ENCODE data around the gene NSD1.

The NSD1 gene

DNA sequence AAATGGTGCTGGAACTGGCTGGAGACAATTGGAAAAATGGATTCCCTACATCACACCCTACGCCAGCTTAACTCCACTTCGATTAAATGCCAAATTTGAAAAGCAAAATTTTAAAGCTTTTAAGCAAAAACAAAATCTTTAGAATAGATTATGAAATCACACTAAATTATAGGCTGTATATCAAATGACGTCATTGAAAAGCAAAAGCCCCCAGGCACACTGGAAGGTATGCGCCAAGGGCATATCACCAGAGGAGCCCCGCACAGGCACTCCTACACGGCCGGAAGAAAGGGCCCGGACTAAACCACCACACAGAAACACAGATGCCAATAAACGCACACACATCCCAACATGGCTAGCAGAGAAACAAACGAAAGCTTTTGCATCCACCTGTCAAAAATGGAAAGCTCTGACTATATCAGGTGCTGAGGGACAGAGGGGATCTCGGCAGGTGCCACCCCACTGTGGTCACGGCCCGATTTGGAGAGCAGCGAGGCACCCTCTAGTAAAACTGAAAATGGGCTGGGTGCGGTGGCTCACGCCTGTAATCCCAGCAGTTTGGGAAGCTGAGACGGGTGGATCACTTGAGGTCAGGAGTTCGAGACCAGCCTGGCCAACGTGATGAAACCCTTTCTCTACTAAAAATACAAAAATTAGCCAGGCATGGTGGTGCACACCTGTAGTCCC lies 195.1 kb downstream of the NSD1 start:
- H3K4me3 ChIP-seq (ENCODE audit: low read depth, low read length), result no peak overlapping the region
- TF ChIP-seq, protein P1, sequence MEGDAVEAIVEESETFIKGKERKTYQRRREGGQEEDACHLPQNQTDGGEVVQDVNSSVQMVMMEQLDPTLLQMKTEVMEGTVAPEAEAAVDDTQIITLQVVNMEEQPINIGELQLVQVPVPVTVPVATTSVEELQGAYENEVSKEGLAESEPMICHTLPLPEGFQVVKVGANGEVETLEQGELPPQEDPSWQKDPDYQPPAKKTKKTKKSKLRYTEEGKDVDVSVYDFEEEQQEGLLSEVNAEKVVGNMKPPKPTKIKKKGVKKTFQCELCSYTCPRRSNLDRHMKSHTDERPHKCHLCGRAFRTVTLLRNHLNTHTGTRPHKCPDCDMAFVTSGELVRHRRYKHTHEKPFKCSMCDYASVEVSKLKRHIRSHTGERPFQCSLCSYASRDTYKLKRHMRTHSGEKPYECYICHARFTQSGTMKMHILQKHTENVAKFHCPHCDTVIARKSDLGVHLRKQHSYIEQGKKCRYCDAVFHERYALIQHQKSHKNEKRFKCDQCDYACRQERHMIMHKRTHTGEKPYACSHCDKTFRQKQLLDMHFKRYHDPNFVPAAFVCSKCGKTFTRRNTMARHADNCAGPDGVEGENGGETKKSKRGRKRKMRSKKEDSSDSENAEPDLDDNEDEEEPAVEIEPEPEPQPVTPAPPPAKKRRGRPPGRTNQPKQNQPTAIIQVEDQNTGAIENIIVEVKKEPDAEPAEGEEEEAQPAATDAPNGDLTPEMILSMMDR (IDR thresholded peaks at IDR 0.05; ENCODE audit: insufficient read depth, low read length, missing control alignments), result no peak
- POLR2A ChIA-PET, result no interaction called here
- CTCF ChIA-PET, result interaction anchor here (0.8 to 5.6 kb wide), 6 partner anchors 12 to 172 kb away, joined by 3 to 53 read pairs (median 6); no protein-coding TSS in a partner anchor
- no peak for DNase-seq (ENCODE audit: low read depth, low spot score)

DNA sequence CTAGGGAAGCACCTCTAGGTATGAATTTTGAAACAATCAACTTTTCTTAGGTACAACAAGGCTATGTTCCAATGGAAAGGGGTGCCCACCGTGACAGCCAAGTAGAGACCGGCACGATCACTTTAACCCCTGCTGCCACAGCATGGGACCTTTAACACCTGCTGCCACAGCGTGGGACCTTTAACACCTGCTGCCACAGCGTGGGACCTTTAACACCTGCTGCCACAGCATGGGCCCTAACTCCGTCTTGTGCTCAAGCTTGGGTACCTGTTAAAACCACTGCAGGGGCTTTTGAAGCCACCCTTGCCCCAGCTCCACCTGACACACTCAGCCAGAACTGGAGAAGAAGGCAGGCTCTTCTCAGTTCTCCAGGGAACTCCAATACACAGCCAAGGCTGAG lies 196.3 kb downstream of the NSD1 start:
- ChIA-PET CTCF (interaction anchor here (0.9 to 2.3 kb wide), 2 partner anchors 12 to 258 kb away, joined by 3 to 16 read pairs; no protein-coding TSS in a partner anchor), POLR2A (no interaction called here)
- no peak for DNase-seq (ENCODE audit: low read depth, low spot score)
- no peak overlapping the region for H3K4me3 ChIP-seq (ENCODE audit: low read depth, low read length)
- TF ChIP-seq, protein P1 (IDR thresholded peaks at IDR 0.05; ENCODE audit: insufficient read depth, low read length, missing control alignments), result no peak

DNA sequence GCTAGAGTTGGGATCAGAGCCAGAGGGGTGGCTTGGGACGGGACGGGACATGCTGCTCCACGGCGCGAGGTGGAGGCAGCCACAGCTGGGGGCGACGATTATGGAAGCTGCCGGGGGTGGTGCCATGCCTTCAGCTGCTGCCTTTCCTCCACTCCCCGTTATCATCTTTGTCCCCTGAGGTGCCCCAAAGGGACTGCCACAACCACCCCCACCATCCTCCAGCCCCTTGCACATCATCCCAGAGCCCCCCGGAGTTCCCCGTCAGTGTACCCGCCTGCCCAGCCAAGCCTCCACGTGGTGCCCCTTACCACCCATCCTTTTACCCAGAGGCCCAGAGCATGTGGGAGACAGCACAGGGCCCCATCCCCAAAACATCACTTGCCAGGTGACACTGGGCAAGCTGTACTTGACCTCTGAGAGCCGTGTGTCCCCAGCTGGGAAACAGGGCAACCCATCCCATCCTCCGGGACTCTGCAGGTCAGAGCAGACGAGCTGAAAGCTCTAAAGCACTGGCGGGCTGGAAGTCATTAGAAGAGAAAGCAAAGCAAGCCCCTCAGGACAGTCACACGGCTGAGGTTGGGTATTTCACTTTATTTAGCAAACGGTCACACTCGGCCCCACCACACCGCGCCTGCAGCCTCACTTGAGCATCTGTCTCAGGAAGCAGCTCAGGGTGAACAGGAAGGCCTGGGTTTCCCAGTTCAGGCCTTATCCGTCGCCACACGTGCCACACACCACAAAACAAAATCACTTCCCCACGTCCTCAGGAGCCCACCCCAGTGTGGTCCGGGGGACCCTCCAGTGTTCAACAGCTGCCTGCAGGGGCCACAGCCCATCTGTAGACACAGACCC lies 197.6 kb downstream of the NSD1 start:
- TF ChIP-seq, protein P1 (IDR thresholded peaks at IDR 0.05; ENCODE audit: insufficient read depth, low read length, missing control alignments), result no peak
- DNase-seq (ENCODE audit: low read depth, low spot score), result no peak
- ChIA-PET CTCF (interaction anchor here (1.0 to 2.3 kb wide), 3 partner anchors 13 to 21 kb away, joined by 3 to 16 read pairs (median 7); no protein-coding TSS in a partner anchor), POLR2A (no interaction called here)
- no peak overlapping the region for H3K4me3 ChIP-seq (ENCODE audit: low read depth, low read length)

DNA sequence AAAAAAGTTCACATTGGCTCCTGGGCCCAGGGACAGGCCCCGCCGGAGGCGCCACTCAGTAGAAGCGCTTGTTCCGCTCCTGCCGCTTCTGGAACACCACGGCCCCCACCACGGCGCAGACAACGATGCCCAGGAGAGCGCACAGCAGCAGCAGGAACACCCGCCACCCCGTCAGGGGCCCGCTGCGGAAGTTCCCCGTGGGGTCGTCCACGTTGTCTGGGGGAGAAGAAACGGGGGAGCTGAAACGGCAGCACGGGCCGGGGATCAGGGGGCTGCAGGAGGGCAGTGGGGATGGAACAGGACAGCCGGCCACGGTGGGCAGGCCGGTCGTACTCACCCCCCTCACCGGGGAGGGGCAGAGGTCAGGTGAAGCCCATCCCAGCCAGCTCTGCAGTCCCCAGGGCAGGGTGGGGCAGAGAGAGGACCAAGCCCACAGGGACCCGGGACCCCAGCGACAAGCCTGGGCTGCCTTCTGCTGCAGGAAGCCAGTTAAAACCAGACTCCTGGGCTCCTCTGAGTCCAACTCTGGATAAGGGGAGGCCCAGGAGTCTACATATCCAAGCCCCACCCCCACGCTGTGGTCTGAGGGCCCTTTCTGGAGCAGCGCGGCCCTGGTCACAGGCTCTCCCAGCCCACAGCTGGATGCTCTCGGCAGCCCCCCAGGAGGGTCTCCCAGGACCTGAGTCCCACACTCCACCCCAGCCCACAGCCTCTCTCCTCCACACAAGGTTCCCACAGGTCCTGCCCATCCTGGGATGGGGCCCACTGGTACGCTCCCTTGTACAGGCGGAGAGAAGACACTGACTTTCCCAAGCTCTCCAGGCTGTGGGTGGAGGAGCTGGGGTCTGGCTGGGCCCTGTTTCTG lies 198.7 kb downstream of the NSD1 start:
- CTCF ChIA-PET, result interaction anchor here (1.0 to 1.9 kb wide), 4 partner anchors 13 to 123 kb away, joined by 3 to 7 read pairs (median 3); no protein-coding TSS in a partner anchor
- TF ChIP-seq, protein P1 (IDR thresholded peaks at IDR 0.05; ENCODE audit: insufficient read depth, low read length, missing control alignments), result no peak
- H3K4me3 ChIP-seq (ENCODE audit: low read depth, low read length), result no peak overlapping the region
- DNase-seq (ENCODE audit: low read depth, low spot score), result no peak
- POLR2A ChIA-PET, result interaction anchor here (0.6 kb wide), 1 partner anchor 20 kb away, joined by 3 read pairs; the partner anchor contains the start of gene LMAN2

DNA sequence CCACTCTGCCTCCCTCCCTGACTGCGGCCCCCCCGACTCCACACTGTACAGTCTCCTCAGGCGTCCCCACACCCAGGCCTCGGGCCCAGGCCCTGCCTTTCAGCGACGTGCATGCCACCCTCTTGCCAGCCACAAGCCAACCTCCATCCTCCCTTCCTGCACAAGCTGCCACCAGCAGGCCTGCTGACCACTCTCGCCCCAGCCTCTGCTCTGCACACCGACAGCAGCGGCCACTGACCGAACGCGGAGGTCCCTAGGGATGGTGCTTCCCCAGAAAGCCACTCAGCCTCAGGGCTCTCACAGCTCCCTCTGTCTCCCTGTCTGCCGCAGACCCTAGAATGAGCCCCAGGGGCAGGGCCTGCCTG lies 199.3 kb downstream of the NSD1 start:
- H3K4me3 ChIP-seq (ENCODE audit: low read depth, low read length), result no peak overlapping the region
- ChIA-PET POLR2A (interaction anchor here (0.6 kb wide), 1 partner anchor 19 kb away, joined by 3 read pairs; the partner anchor contains the start of gene LMAN2), CTCF (interaction anchor here (1.0 to 1.1 kb wide), 3 partner anchors 13 to 122 kb away, joined by 3 read pairs; no protein-coding TSS in a partner anchor)
- no peak for DNase-seq (ENCODE audit: low read depth, low spot score)
- TF ChIP-seq, protein P1 (IDR thresholded peaks at IDR 0.05; ENCODE audit: insufficient read depth, low read length, missing control alignments), result no peak
